Endodermal cell (in vitro differentiated cells): ENCODE data around the gene FYCO1. TPM values are rescaled to one million over a fixed set of nuclear protein-coding genes. Genes with fewer than 3 reads are reported as not detected.

Experiments
- DNase-seq: peaks from one replicate; pipeline ENCODE4 v3.0.0-alpha.2; 2017
- H3K27ac ChIP-seq: 2 replicates; pipeline ENCODE4 v1.5.1; 2013; ENCODE audit warnings: mild to moderate bottlenecking, low read depth, low read length, moderate library complexity
- H3K27me3 ChIP-seq: 2 replicates; pipeline ENCODE4 v1.6.1; 2013; ENCODE audit warnings: mild to moderate bottlenecking, low read length, moderate library complexity; ENCODE audit not compliant: insufficient read depth, control insufficient read depth, poor library complexity, severe bottlenecking
- H3K36me3 ChIP-seq: 2 replicates; pipeline ENCODE4 v1.7.0; 2013; ENCODE audit warnings: mild to moderate bottlenecking, low read length, moderate library complexity; ENCODE audit not compliant: control insufficient read depth, insufficient read depth
- H3K4me1 ChIP-seq: one replicate; pipeline ENCODE4 v1.7.0; 2013; ENCODE audit warnings: low read length; ENCODE audit not compliant: control insufficient read depth, insufficient read depth
- H3K4me3 ChIP-seq: 2 replicates; pipeline ENCODE4 v1.5.1; 2013; ENCODE audit warnings: mild to moderate bottlenecking, low read length, moderate library complexity
- H3K9ac ChIP-seq: 2 replicates; pipeline ENCODE4 v1.6.1; 2013; ENCODE audit warnings: mild to moderate bottlenecking, low read length, moderate library complexity; ENCODE audit not compliant: poor library complexity, severe bottlenecking; ENCODE audit errors: extremely low read depth
- H3K9me3 ChIP-seq: 2 replicates; pipeline ENCODE4 v1.6.1; 2013; ENCODE audit warnings: mild to moderate bottlenecking, low read length, moderate library complexity; ENCODE audit not compliant: control insufficient read depth
- H3K27ac Mint-ChIP-seq: 2 replicates; pipeline ENCODE4 v1.8.0; 2020; ENCODE audit warnings: mixed read lengths
- H3K27me3 Mint-ChIP-seq: 2 replicates; pipeline ENCODE4 v1.8.0; 2021; ENCODE audit warnings: mild to moderate bottlenecking, mixed read lengths; ENCODE audit not compliant: insufficient read depth
- H3K36me3 Mint-ChIP-seq: 2 replicates; pipeline ENCODE4 v1.8.0; 2020; ENCODE audit warnings: low read depth, mixed read lengths
- H3K4me1 Mint-ChIP-seq: 2 replicates; pipeline ENCODE4 v1.8.0; 2020; ENCODE audit warnings: mixed read lengths
- H3K4me3 Mint-ChIP-seq: 2 replicates; pipeline ENCODE4 v1.8.0; 2020; ENCODE audit warnings: mild to moderate bottlenecking, moderate library complexity, mixed read lengths
- H3K9me3 Mint-ChIP-seq: 2 replicates; pipeline ENCODE4 v1.8.0; 2020; ENCODE audit warnings: mild to moderate bottlenecking, mixed read lengths
- WGBS, 2 experiments: methylation state at CpG; one replicate each; pipeline versions ENCODE4 v1.1.5 to v1.1.7; 2013; ENCODE audit warnings: missing lambda C conversion rate in 2 of 2, mixed read lengths in 1 of 2; ENCODE audit not compliant: insufficient coverage in 1 of 2, insufficient read length in 1 of 2; 5-methylcytosine and 5-hydroxymethylcytosine counted together
- total RNA-seq, 2 donors: library from RNA; stranded (reverse); fragmentation: NEBNext Ultra II Directional in 1 of 2; extraction: Animal tissue kit (Norgen Biotek cat#: 25700) in 1 of 2; gene quantifications; 2 replicates in 1 of 2; 3 replicates in 1 of 2; pipeline ENCODE4 v1.2.1, GENCODE V29; 2021
- TF ChIP-seq, protein P1 (sequence below): fragments of 200-600 bp; sonication (generic); conservative IDR thresholded peaks from 2 replicates; pipeline ENCODE4 v1.5.0; 2021; ENCODE audit warnings: antibody characterized with exemption, mild to moderate bottlenecking

Gene FYCO1
- total RNA-seq, 2 donors from 2014 or later, result 11.3 to 11.8 TPM

DNA sequence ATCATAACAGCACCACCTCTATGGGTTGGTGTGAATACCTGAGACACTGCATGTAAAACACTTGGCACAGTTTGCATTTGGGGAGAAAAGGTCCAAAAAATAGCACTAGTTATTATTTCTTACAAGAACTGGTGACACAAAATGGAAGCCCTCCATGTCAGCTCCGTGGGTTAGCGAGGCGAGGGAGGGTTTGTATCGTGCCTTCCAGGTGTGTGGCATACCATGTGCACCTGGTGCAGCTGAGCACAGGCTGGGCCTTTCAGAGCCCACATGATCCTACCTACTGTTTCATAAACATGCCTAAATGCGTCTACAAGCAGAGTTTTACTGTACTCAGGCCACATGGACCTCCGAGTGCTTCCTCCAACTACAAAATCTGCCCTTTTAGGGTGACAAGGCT is 46.7 kb downstream of the FYCO1 start:
- H3K4me3 ChIP-seq, result no peak overlapping the region
- Mint-ChIP-seq H3K27me3 (no peaks in the 10 kb centered on the region), H3K36me3 (peaks cover 48% of the 10 kb centered on the region), H3K9me3 (no peaks in the 10 kb centered on the region), H3K4me1 (no peaks in the 10 kb centered on the region), H3K4me3 (no peak overlapping the region), H3K27ac (no peak overlapping the region)
- no peaks in the 10 kb centered on the region for H3K4me1 ChIP-seq
- TF ChIP-seq, protein P1, sequence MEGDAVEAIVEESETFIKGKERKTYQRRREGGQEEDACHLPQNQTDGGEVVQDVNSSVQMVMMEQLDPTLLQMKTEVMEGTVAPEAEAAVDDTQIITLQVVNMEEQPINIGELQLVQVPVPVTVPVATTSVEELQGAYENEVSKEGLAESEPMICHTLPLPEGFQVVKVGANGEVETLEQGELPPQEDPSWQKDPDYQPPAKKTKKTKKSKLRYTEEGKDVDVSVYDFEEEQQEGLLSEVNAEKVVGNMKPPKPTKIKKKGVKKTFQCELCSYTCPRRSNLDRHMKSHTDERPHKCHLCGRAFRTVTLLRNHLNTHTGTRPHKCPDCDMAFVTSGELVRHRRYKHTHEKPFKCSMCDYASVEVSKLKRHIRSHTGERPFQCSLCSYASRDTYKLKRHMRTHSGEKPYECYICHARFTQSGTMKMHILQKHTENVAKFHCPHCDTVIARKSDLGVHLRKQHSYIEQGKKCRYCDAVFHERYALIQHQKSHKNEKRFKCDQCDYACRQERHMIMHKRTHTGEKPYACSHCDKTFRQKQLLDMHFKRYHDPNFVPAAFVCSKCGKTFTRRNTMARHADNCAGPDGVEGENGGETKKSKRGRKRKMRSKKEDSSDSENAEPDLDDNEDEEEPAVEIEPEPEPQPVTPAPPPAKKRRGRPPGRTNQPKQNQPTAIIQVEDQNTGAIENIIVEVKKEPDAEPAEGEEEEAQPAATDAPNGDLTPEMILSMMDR, result no peak
- no peak for DNase-seq
- no peaks in the 10 kb centered on the region for H3K9me3 ChIP-seq
- peaks cover 55% of the 10 kb centered on the region for H3K36me3 ChIP-seq
- 92 to 98% methylated on average over 6 of the region's 6 CpGs for WGBS, 2 experiments
- H3K9ac ChIP-seq, result no peak overlapping the region
- no peak overlapping the region for H3K27ac ChIP-seq
- H3K27me3 ChIP-seq, result no peaks in the 10 kb centered on the region

DNA sequence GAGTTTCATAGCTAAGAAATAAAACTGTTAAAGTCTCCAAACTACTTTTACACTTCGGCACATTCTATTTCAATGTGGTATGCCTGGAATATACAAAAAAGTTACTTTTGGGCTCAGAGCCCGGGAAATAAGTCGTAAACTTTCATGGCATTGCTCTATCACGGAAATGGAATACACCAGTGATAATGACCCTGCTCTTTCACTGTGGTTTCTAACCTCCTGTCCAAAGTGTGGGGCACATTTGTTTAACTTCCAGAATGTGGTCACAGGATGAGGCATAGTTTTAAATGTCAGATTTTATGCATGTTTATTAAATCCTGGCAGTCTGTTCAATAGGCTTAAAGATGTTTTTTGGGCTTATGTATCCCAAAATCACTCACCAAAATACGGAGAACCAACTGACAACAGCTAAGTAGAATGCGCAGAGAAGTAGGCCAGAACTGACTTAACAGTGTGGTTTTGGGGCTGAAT is 47.3 kb downstream of the FYCO1 start:
- Histone ChIP-seq H3K27ac (no peak overlapping the region), H3K36me3 (peaks cover 50% of the 10 kb centered on the region), H3K4me3 (no peak overlapping the region), H3K27me3 (no peaks in the 10 kb centered on the region), H3K4me1 (no peaks in the 10 kb centered on the region), H3K9ac (no peak overlapping the region), H3K9me3 (no peaks in the 10 kb centered on the region)
- no peak for DNase-seq
- Mint-ChIP-seq H3K4me3 (no peak overlapping the region), H3K9me3 (no peaks in the 10 kb centered on the region), H3K27ac (no peak overlapping the region), H3K4me1 (no peaks in the 10 kb centered on the region), H3K36me3 (peaks cover 46% of the 10 kb centered on the region), H3K27me3 (no peaks in the 10 kb centered on the region)
- WGBS, 2 experiments, result 95 to 99% methylated on average over 6 of the region's 6 CpGs
- TF ChIP-seq, protein P1, result no peak

DNA sequence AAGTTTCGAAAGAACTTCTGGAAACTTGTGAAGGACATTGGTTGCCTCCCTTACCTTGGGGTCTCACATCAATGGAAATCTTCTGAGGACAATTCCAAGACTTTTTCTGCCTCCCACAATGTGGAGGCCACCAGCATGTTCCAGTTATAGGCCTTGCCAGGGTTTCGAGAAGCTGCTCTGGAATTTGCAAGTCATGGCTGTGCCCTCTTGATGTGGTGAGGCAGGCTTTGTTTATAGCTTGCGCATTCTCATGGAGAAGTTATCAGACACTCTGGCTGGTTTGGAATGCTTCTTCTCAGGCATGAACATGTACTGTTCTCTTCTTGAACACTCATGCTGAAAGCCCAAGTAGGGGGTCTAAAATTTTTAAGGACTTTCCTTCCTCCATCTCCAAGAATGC is 48.3 kb downstream of the FYCO1 start:
- no peak for DNase-seq
- H3K27ac Mint-ChIP-seq, result no peak overlapping the region
- Histone ChIP-seq H3K36me3 (peaks cover 40% of the 10 kb centered on the region), H3K9me3 (no peaks in the 10 kb centered on the region), H3K27me3 (no peaks in the 10 kb centered on the region), H3K27ac (no peak overlapping the region), H3K4me3 (no peak overlapping the region), H3K9ac (no peak overlapping the region), H3K4me1 (no peaks in the 10 kb centered on the region)
- H3K9me3 Mint-ChIP-seq, result no peaks in the 10 kb centered on the region
- TF ChIP-seq, protein P1, result no peak
- H3K36me3 Mint-ChIP-seq, result peaks cover 39% of the 10 kb centered on the region
- no peaks in the 10 kb centered on the region for H3K4me1 Mint-ChIP-seq
- no peak overlapping the region for H3K4me3 Mint-ChIP-seq
- 95 to 96% methylated on average over 2 to 3 of the region's 3 CpGs for WGBS, 2 experiments
- H3K27me3 Mint-ChIP-seq, result no peaks in the 10 kb centered on the region
